Trophoblast cell (in vitro differentiated cells and primary cell): ENCODE measurements around the gene TRMT61A.

Experiments used
- DNase-seq, 2 donors: peaks; one replicate each; pipeline ENCODE4 v3.0.0-alpha.2; 2016
- H2AFZ ChIP-seq: 2 replicates; pipeline ENCODE4 v1.6.1; 2013; ENCODE audit warnings: low read length, moderate library complexity, mild to moderate bottlenecking; ENCODE audit not compliant: insufficient read depth, poor library complexity
- H2AK5ac ChIP-seq: 2 replicates; pipeline ENCODE4 v1.6.1; 2013; ENCODE audit warnings: mild to moderate bottlenecking, low read length
- H2BK120ac ChIP-seq: 2 replicates; pipeline ENCODE4 v1.6.1; 2013; ENCODE audit warnings: low read length, mild to moderate bottlenecking, moderate library complexity; ENCODE audit not compliant: insufficient read depth, poor library complexity
- H2BK12ac ChIP-seq: 2 replicates; pipeline ENCODE4 v1.6.1; 2013; ENCODE audit warnings: mild to moderate bottlenecking, low read length, moderate library complexity
- H2BK5ac ChIP-seq: 2 replicates; pipeline ENCODE4 v1.6.1; 2013; ENCODE audit warnings: low read length, low read depth, moderate library complexity, mild to moderate bottlenecking; ENCODE audit not compliant: poor library complexity
- H3K14ac ChIP-seq: 2 replicates; pipeline ENCODE4 v1.6.1; 2013; ENCODE audit warnings: mild to moderate bottlenecking, low read length
- H3K18ac ChIP-seq: 2 replicates; pipeline ENCODE4 v1.6.1; 2013; ENCODE audit warnings: mild to moderate bottlenecking, low read length
- H3K23ac ChIP-seq: 2 replicates; pipeline ENCODE4 v1.6.1; 2013; ENCODE audit warnings: low read length
- H3K27ac ChIP-seq: 2 replicates; pipeline ENCODE4 v1.5.1; 2013; ENCODE audit warnings: low read depth, mild to moderate bottlenecking, inconsistent platforms, low read length, moderate library complexity
- H3K27me3 ChIP-seq: 2 replicates; pipeline ENCODE4 v1.6.1; 2013; ENCODE audit warnings: inconsistent platforms, mild to moderate bottlenecking, low read length, moderate library complexity; ENCODE audit not compliant: insufficient read depth
- H3K36me3 ChIP-seq, 2 experiments: 1 replicate in 1 of 2; 2 replicates in 1 of 2; pipeline ENCODE4 v1.6.1; 2013; ENCODE audit warnings: low read length in 2 of 2, mild to moderate bottlenecking in 2 of 2, moderate library complexity in 1 of 2; ENCODE audit not compliant: insufficient read depth in 2 of 2, control insufficient read depth in 1 of 2
- H3K4ac ChIP-seq: 2 replicates; pipeline ENCODE4 v1.6.1; 2013; ENCODE audit warnings: low read depth, mild to moderate bottlenecking, low read length, moderate library complexity
- H3K4me1 ChIP-seq, 2 experiments: 1 replicate in 1 of 2; 2 replicates in 1 of 2; pipeline ENCODE4 v1.6.1; 2013; ENCODE audit warnings: low read length in 2 of 2, mild to moderate bottlenecking in 2 of 2, moderate library complexity in 1 of 2; ENCODE audit not compliant: insufficient read depth in 2 of 2, control insufficient read depth in 1 of 2
- H3K4me2 ChIP-seq: 2 replicates; pipeline ENCODE4 v1.6.1; 2013; ENCODE audit warnings: inconsistent platforms, mild to moderate bottlenecking, low read length, moderate library complexity
- H3K4me3 ChIP-seq: 2 replicates; pipeline ENCODE4 v1.5.1; 2013; ENCODE audit warnings: mild to moderate bottlenecking, low read depth, low read length, inconsistent platforms
- H3K79me1 ChIP-seq: one replicate; pipeline ENCODE4 v1.6.1; 2013; ENCODE audit warnings: low read length
- H3K79me2 ChIP-seq: 2 replicates; pipeline ENCODE4 v1.6.1; 2013; ENCODE audit warnings: low read length, mild to moderate bottlenecking; ENCODE audit not compliant: control insufficient read depth, insufficient read depth, poor library complexity
- H3K9ac ChIP-seq: 2 replicates; pipeline ENCODE4 v1.6.1; 2013; ENCODE audit warnings: mild to moderate bottlenecking, low read length
- H3K9me3 ChIP-seq: 2 replicates; pipeline ENCODE4 v1.6.1; 2013; ENCODE audit warnings: low read depth, mild to moderate bottlenecking, control low read depth, inconsistent platforms, low read length; ENCODE audit not compliant: insufficient read depth
- H4K12ac ChIP-seq: 2 replicates; pipeline ENCODE4 v1.6.1; 2013; ENCODE audit warnings: low read depth, mild to moderate bottlenecking, low read length, moderate library complexity
- H4K8ac ChIP-seq: 2 replicates; pipeline ENCODE4 v1.6.1; 2013; ENCODE audit warnings: low read depth, mild to moderate bottlenecking, low read length, moderate library complexity
- H4K91ac ChIP-seq: one replicate; pipeline ENCODE4 v1.6.1; 2013; ENCODE audit warnings: low read depth, mild to moderate bottlenecking, low read length, moderate library complexity
- WGBS: extraction: QIAGEN DNeasy Blood & Tissue Kit; methylation state at CpG from one replicate; pipeline ENCODE4 v1.1.7; 2013; ENCODE audit warnings: missing lambda C conversion rate; ENCODE audit not compliant: insufficient read length, insufficient coverage; ENCODE audit errors: extremely low coverage; 5-methylcytosine and 5-hydroxymethylcytosine counted together

Gene TRMT61A

DNA sequence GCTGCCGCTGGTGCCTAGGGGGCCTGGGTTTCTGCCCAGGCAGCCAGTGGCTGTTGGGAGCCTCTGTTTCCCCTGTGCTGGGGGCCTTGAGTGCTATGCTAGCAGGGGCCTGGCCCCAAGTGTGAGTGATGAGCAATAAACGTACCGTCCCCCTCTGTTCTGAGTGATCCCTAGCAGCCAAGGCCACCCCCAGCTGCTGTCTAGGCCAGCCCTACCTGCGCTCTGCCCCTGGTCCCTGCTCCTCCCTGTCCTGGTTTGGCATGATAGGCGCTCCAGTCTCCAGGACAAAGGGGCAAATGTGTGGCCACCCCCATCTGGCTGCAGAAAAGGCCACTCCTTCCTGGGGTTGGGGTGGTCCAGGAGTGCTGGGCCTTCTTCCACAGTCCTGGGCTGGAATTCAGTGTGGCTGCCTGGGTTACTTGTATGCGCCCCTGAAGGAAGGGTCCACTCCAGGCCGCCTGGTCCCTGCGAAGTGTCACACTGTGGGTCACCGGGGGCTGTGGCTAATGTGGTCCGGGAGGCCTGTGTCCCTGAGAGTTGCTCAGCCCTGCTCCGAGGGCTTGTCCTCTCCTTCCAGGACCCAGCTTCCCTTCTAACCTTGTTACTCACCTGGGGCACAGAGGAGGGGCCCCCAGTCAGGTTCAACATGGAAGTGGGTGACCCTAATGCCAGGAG is 7.0 kb downstream of the TRMT61A start:
- WGBS = no CpG with 5 or more reads among the region's 11 CpGs
- no peak overlapping the region for H2BK12ac ChIP-seq
- no peak overlapping the region for H3K23ac ChIP-seq
- H4K8ac ChIP-seq = no peak overlapping the region
- H3K36me3 ChIP-seq = peaks cover 10 to 17% of the 10 kb centered on the region in 2 experiments
- no peak overlapping the region for H2AK5ac ChIP-seq
- H3K14ac ChIP-seq = no peak overlapping the region
- no peaks in the 10 kb centered on the region for H3K27me3 ChIP-seq
- H3K4me1 ChIP-seq = no peaks in the 10 kb centered on the region
- H2BK5ac ChIP-seq = no peak overlapping the region
- H3K27ac ChIP-seq = no peak overlapping the region
- H4K12ac ChIP-seq = no peak overlapping the region
- H3K4me3 ChIP-seq = no peak overlapping the region
- H3K4ac ChIP-seq = no peak overlapping the region
- no peak for DNase-seq
- no peak overlapping the region for H3K4me2 ChIP-seq
- H3K18ac ChIP-seq = no peak overlapping the region
- no peaks in the 10 kb centered on the region for H3K79me1 ChIP-seq
- no peak overlapping the region for H4K91ac ChIP-seq
- no peak overlapping the region for H3K9ac ChIP-seq
- no peaks in the 10 kb centered on the region for H3K9me3 ChIP-seq
- no peak overlapping the region for H2BK120ac ChIP-seq
- no peak overlapping the region for H2AFZ ChIP-seq
- no peaks in the 10 kb centered on the region for H3K79me2 ChIP-seq

DNA sequence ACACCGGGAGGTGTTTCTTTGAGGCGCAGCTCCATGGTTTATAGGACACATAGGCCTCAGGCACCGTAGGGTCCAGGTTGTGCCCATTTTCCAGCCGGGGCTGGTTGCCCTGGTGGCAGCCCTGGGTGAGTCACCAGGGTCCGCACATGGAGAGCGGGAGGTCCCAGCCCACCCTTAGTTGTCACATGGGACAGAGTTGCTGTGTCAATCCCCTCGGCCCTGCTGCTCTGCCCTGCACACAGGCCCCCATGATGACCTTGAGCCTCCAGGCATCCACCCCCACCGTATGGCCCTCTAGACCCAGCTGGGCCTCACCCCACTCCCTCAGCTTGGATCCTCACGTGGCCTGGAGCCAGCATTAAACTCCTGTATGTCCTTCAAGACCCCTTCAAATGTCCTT is 7.7 kb downstream of the TRMT61A start:
- Histone ChIP-seq H3K18ac (no peak overlapping the region), H3K79me1 (no peaks in the 10 kb centered on the region), H3K9me3 (no peaks in the 10 kb centered on the region), H2AFZ (no peak overlapping the region), H3K4ac (no peak overlapping the region), H4K8ac (no peak overlapping the region), H3K4me3 (no peak overlapping the region), H2BK12ac (no peak overlapping the region), H3K14ac (no peak overlapping the region), H3K4me1 (no peaks in the 10 kb centered on the region), H3K4me2 (no peak overlapping the region), H3K27ac (no peak overlapping the region), H3K79me2 (no peaks in the 10 kb centered on the region), H2BK120ac (no peak overlapping the region), H2BK5ac (no peak overlapping the region), H2AK5ac (no peak overlapping the region), H3K9ac (no peak overlapping the region), H3K36me3 (peaks cover 10 to 17% of the 10 kb centered on the region in 2 experiments), H4K12ac (no peak overlapping the region), H4K91ac (no peak overlapping the region), H3K27me3 (no peaks in the 10 kb centered on the region), H3K23ac (no peak overlapping the region)
- no peak for DNase-seq
- no CpG with 5 or more reads among the region's 9 CpGs for WGBS

DNA sequence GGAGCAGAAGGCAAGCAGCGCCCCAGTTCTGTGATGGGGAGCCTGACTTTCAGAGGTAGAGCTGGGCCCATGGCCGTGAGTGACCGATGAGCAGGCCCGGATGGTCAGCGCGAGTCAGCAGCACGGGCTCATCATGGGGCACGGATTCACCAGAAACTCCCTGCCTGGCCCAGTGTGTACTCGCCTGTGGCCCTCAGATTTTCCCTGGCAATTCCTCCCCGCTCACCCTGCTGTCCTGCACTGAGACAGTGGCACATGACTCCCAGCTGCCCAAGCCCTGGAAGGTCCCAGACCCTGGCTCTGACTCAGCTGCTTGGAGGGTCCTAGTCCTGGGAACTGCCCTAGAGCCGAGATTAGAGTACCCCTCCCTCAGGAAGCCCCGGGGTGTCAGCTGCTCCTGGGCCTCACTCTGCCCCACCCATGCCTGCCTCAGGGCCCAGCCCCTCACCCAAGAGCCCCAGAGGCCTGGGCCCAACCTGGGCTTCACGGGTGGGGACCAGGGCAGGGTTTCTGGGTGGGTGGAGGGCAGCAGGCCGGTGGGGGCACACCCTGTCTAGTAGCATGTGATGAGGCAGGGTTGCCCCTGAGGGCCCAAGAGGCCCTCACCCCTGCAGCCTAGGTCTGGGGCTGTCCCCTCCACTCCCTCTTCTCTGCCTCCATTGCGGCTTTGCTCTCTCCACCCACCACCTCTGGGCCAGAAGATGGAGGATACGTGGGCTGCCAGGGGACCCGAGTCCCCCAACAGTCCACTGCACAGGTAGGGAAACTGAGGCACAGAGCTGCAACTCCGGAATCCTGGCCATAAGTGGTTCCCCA is 8.4 kb downstream of the TRMT61A start:
- Histone ChIP-seq H3K4me2 (no peak overlapping the region), H2AFZ (no peak overlapping the region), H3K4ac (no peak overlapping the region), H4K12ac (no peak overlapping the region), H4K8ac (no peak overlapping the region), H3K79me1 (no peaks in the 10 kb centered on the region), H3K18ac (no peak overlapping the region), H3K14ac (no peak overlapping the region), H2AK5ac (no peak overlapping the region), H3K27me3 (no peaks in the 10 kb centered on the region), H2BK12ac (no peak overlapping the region), H3K79me2 (no peaks in the 10 kb centered on the region), H2BK5ac (no peak overlapping the region), H4K91ac (no peak overlapping the region), H3K9ac (no peak overlapping the region), H3K4me1 (no peaks in the 10 kb centered on the region), H3K9me3 (no peaks in the 10 kb centered on the region), H3K27ac (no peak overlapping the region), H3K23ac (no peak overlapping the region), H3K4me3 (no peak overlapping the region), H2BK120ac (no peak overlapping the region), H3K36me3 (peaks cover 8 to 17% of the 10 kb centered on the region in 2 experiments)
- WGBS = no CpG with 5 or more reads among the region's 18 CpGs
- DNase-seq = no peak

DNA sequence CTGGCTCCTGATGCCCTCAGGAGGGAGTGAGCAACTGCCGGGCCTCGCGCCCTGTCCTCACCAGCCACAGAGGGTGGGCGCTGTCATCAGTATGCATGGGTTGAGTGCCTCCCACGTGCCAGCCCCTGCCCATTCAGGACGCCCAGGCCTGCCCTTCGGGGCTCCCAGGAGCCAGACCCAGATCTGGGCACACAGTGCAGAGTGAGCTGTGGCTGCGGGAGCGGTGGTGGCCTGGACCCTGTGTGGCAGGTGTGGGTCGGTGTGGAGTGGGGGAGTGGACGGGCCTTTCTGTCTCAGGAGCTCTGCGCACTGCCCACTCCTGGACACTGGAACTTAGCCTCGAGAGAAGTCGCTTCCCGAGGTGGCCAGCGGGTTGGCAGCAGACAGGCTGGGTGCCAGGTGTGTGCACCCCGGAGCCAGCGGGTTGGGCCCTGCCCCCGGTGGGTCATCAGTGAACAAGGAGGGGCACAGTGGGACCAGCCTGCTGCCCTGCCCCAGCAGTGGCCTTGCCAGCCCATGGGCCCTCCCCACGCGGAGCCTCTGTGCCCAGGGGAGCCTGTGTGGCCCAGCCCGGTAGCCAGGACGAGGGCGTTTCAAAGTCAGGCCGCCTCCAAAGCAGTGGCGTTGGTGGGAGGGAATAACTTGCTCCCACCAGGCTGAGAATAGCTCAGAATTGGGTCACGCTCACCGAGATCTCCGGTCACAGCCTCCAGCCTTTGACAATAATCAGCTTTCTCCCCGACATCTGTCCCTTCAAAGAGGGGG is 9.5 kb downstream of the TRMT61A start:
- WGBS = no CpG with 5 or more reads among the region's 30 CpGs

More for the DNA sequence above, 9.5 kb downstream of the TRMT61A start:
- Histone ChIP-seq H3K36me3 (peaks cover 8 to 13% of the 10 kb centered on the region in 2 experiments), H2BK12ac (no peak overlapping the region), H2BK5ac (no peak overlapping the region), H2AFZ (no peak overlapping the region), H4K91ac (no peak overlapping the region), H3K14ac (no peak overlapping the region), H3K4me1 (peaks cover 7 to 9% of the 10 kb centered on the region in 2 experiments), H3K4ac (no peak overlapping the region), H3K23ac (no peak overlapping the region), H4K8ac (no peak overlapping the region), H3K27ac (no peak overlapping the region), H3K79me2 (no peaks in the 10 kb centered on the region), H3K27me3 (no peaks in the 10 kb centered on the region), H2AK5ac (no peak overlapping the region), H3K79me1 (no peaks in the 10 kb centered on the region), H2BK120ac (no peak overlapping the region), H3K9me3 (no peaks in the 10 kb centered on the region), H3K4me2 (no peak overlapping the region), H3K9ac (no peak overlapping the region), H4K12ac (no peak overlapping the region), H3K18ac (no peak overlapping the region), H3K4me3 (no peak overlapping the region)
- DNase-seq = no peak
